Measurements from ENCODE around the gene ADAMTS12. TPM values are rescaled to one million over a fixed set of nuclear protein-coding genes. Genes with fewer than 3 reads are reported as not detected.

The ADAMTS12 gene
- total and polyA plus RNA-seq, 2 experiments from 2014 or later, result 9.1 to 17.1 TPM

GRCh38 chr5:33939556-33940262 is 47.9 kb upstream of the ADAMTS12 start:
- Mint-ChIP-seq H3K36me3 (ENCODE audit: low read depth) (no peaks in the 10 kb centered on the region), H3K4me3 (no peak overlapping the region), H3K27ac (no peak overlapping the region), H3K9me3 (no peaks in the 10 kb centered on the region), H3K4me1 (peaks cover 20% of the 10 kb centered on the region), H3K27me3 (ENCODE audit: insufficient read depth, low read depth, poor library complexity) (peaks cover 22% of the 10 kb centered on the region)
- Histone ChIP-seq H3K4me1 (ENCODE audit: insufficient read depth) (no peaks in the 10 kb centered on the region), H3K9me2 (ENCODE audit: insufficient read depth) (no peaks in the 10 kb centered on the region), H3F3A (replicated peaks; ENCODE audit: low read depth) (no peaks in the 10 kb centered on the region), H3K4me2 (no peak overlapping the region), H3K27ac (ENCODE audit: low read depth) (no peak overlapping the region), H3K27me3 (ENCODE audit: insufficient read depth) (peaks cover 15% of the 10 kb centered on the region), H3K36me3 (ENCODE audit: insufficient read depth) (no peaks in the 10 kb centered on the region), H3K4me3 (no peak overlapping the region), H3K79me2 (replicated peaks; ENCODE audit: insufficient read depth) (no peaks in the 10 kb centered on the region), H2AFZ (no peak overlapping the region), H4K20me1 (replicated peaks; ENCODE audit: insufficient read depth) (no peaks in the 10 kb centered on the region)
- ATAC-seq (no peak), DNase-seq (ENCODE audit: low spot score) (no peak)
- no peak for TF ChIP-seq JUNB (IDR thresholded peaks at IDR 0.05; ENCODE audit: unreplicated experiment)
- TF ChIP-seq ZNF462 (CRISPR knock-in tag; IDR thresholded peaks at IDR 0.05), result no peak
- TF ChIP-seq, protein P1, sequence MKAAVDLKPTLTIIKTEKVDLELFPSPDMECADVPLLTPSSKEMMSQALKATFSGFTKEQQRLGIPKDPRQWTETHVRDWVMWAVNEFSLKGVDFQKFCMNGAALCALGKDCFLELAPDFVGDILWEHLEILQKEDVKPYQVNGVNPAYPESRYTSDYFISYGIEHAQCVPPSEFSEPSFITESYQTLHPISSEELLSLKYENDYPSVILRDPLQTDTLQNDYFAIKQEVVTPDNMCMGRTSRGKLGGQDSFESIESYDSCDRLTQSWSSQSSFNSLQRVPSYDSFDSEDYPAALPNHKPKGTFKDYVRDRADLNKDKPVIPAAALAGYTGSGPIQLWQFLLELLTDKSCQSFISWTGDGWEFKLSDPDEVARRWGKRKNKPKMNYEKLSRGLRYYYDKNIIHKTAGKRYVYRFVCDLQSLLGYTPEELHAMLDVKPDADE (IDR thresholded peaks at IDR 0.05), result no peak
- no peak for TF ChIP-seq NANOG (IDR thresholded peaks at IDR 0.05; ENCODE audit: borderline replicate concordance)
- no peak for TF ChIP-seq CTCF (conservative IDR thresholded peaks at IDR 0.05; ENCODE audit: low read depth in 2 of 2)
- TF ChIP-seq ZNF331 (CRISPR knock-in tag; IDR thresholded peaks at IDR 0.05; ENCODE audit: low read depth), result no peak
- TF ChIP-seq POLR2AphosphoS5 (IDR thresholded peaks at IDR 0.05; ENCODE audit: low read depth), result no peak
- no peak for TF ChIP-seq CREB1 (CRISPR knock-in tag; IDR thresholded peaks at IDR 0.05; ENCODE audit: low read depth)
- no peak for TF ChIP-seq REST (IDR thresholded peaks at IDR 0.05; ENCODE audit: unreplicated experiment)
- TF ChIP-seq EZH2phosphoT487 (IDR thresholded peaks at IDR 0.05; ENCODE audit: unreplicated experiment), result no peak
- TF ChIP-seq STAT1 (IDR thresholded peaks at IDR 0.05; ENCODE audit: unreplicated experiment), result no peak
- no peak for TF ChIP-seq EZH2 (IDR thresholded peaks at IDR 0.05; ENCODE audit: low read depth, unreplicated experiment)
- no peak for TF ChIP-seq ZNF114 (CRISPR knock-in tag; IDR thresholded peaks at IDR 0.05)

All from GM23338 (cell line).